ENCODE results near the gene INHBB. TPM values are rescaled to one million over a fixed set of nuclear protein-coding genes. Genes with fewer than 3 reads are reported as not detected.
A peak's percentile ranks its signal among the peaks of the same experiment; 100 is the strongest.

Gene INHBB
- total RNA-seq, 1 donor from 2014 or later = 4.7 TPM

- Mint-ChIP-seq H3K36me3 (ENCODE audit: low read depth, unreplicated experiment) (peaks cover 4% of the 10 kb centered on the region), H3K4me3 (ENCODE audit: unreplicated experiment) (no peak overlapping the region), H3K27ac (ENCODE audit: unreplicated experiment) (no peak overlapping the region), H3K27me3 (ENCODE audit: unreplicated experiment) (peaks cover 13% of the 10 kb centered on the region), H3K4me1 (ENCODE audit: unreplicated experiment) (peaks cover 9% of the 10 kb centered on the region), H3K9me3 (ENCODE audit: unreplicated experiment) (no peaks in the 10 kb centered on the region)
- peak; percentile 84 for TF ChIP-seq CTCF (IDR thresholded peaks at IDR 0.05; ENCODE audit: unreplicated experiment)
- DNase-seq (ENCODE audit: low spot score) = peak; percentile 91
These were observed 2.4 kb upstream of the INHBB start for GRCh38 chr2:120343433-120344105.

GRCh38 chr2:120344214-120344975, 1.5 kb upstream of the INHBB start:
- Mint-ChIP-seq H3K4me3 (ENCODE audit: unreplicated experiment) (no peak overlapping the region), H3K9me3 (ENCODE audit: unreplicated experiment) (no peaks in the 10 kb centered on the region), H3K27ac (ENCODE audit: unreplicated experiment) (no peak overlapping the region), H3K27me3 (ENCODE audit: unreplicated experiment) (peaks cover 16% of the 10 kb centered on the region), H3K36me3 (ENCODE audit: low read depth, unreplicated experiment) (peaks cover 4% of the 10 kb centered on the region), H3K4me1 (ENCODE audit: unreplicated experiment) (peaks cover 9% of the 10 kb centered on the region)
- no peak for TF ChIP-seq CTCF (IDR thresholded peaks at IDR 0.05; ENCODE audit: unreplicated experiment)
- peak; percentile 52 for DNase-seq (ENCODE audit: low spot score)

- peak; percentile 30 for DNase-seq (ENCODE audit: low spot score)
- Mint-ChIP-seq H3K4me3 (ENCODE audit: unreplicated experiment) (no peak overlapping the region), H3K27ac (ENCODE audit: unreplicated experiment) (no peak overlapping the region), H3K36me3 (ENCODE audit: low read depth, unreplicated experiment) (peaks cover 9% of the 10 kb centered on the region), H3K27me3 (ENCODE audit: unreplicated experiment) (peaks cover 18% of the 10 kb centered on the region), H3K9me3 (ENCODE audit: unreplicated experiment) (no peaks in the 10 kb centered on the region), H3K4me1 (ENCODE audit: unreplicated experiment) (peaks cover 9% of the 10 kb centered on the region)
- no peak for TF ChIP-seq CTCF (IDR thresholded peaks at IDR 0.05; ENCODE audit: unreplicated experiment)
These were observed 857 bp upstream of the INHBB start for GRCh38 chr2:120344976-120345581.

GRCh38 chr2:120345608-120346007, 328 bp upstream of the INHBB start:
- H3K27ac Mint-ChIP-seq (ENCODE audit: unreplicated experiment) = no peak overlapping the region
- H3K9me3 Mint-ChIP-seq (ENCODE audit: unreplicated experiment) = no peaks in the 10 kb centered on the region
- H3K4me1 Mint-ChIP-seq (ENCODE audit: unreplicated experiment) = peaks cover 9% of the 10 kb centered on the region
- TF ChIP-seq CTCF (IDR thresholded peaks at IDR 0.05; ENCODE audit: unreplicated experiment) = no peak
- peaks cover 9% of the 10 kb centered on the region for H3K36me3 Mint-ChIP-seq (ENCODE audit: low read depth, unreplicated experiment)
- peaks cover 18% of the 10 kb centered on the region for H3K27me3 Mint-ChIP-seq (ENCODE audit: unreplicated experiment)
- no peak overlapping the region for H3K4me3 Mint-ChIP-seq (ENCODE audit: unreplicated experiment)
- DNase-seq (ENCODE audit: low spot score) = no peak
